GM19467 (cell line): ENCODE data around the gene CD27.
A peak's percentile ranks its signal among the peaks of the same experiment; 100 is the strongest.
"Not testable (repeated sequence)": the region's sequence is repeated elsewhere in the genome, so short reads cannot be mapped to it uniquely, and the experiment has no call there.

Experiments
- ATAC-seq: cut with Tn5 transposase; IDR thresholded peaks from one replicate; pipeline ENCODE4 v1.9.1; 2021; ENCODE audit warnings: mild to moderate bottlenecking, moderate library complexity; ENCODE audit not compliant: unreplicated experiment

CD27 gene

DNA sequence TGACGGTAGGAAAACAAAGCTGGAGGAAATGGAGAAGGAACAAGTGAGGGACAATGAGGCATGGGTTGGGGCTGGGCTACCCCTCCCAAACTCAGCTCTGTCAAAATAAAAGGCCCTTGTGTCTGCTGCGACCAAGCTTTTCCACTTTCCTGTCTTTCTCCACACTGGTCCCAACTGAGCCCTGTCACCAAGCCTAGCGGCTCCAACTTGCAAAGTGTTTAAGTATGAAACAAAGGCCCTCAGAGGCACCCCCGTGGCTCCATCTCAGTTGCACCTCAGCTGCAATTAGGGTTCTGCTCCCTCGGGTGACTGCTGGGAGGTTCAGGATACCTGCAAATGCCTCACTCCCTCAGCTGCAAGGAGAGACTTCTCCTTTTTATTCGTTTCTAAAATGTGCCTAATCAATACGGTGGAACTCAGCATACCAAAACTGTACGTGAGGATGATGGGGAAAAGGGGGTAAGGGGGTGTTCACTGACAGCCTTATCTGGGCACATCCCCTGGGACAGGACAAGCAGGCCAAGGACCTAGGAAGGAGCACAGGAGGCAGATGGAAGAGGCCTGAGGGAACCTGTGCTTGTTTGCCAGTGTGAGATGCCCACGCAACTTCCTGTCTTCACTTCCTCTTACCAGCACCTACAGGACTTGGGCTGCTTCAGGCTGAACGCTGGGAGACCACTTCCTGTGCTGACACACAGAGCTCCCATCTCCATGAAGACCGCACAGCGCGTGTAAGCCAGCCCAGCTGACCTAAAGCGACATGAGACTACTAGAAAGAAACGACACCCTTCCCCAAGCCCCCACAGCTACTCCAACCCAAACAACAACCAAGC lies 16.9 kb downstream of the CD27 start:
- ATAC-seq, result peak; percentile 67

- ATAC-seq, result no peak
These were observed 17.7 kb downstream of the CD27 start for GRCh38 chr12:6462234-6462995.

GRCh38 chr12:6463216-6463615 lies 18.5 kb downstream of the CD27 start:
- ATAC-seq, result no peak

DNA sequence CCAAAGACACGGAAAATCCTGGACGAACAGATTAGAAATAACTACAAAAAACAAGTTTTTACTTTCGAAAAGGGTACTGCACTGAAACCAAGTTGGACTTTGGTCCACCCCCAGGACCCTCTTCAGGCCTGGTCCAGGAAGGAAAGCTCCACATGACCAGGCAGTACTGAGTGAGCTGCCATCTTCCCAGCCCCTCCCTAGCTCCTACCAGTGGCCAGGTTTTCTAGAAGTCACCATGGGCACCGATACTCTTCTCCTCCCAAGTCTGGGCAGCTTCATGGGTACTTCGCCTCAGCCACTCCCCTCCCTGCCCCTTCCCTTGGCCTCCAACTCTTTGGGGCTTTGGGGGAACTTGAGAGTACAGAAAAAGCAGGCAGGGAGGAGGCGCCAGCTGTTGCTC lies 19.1 kb downstream of the CD27 start:
- ATAC-seq, result no peak

DNA sequence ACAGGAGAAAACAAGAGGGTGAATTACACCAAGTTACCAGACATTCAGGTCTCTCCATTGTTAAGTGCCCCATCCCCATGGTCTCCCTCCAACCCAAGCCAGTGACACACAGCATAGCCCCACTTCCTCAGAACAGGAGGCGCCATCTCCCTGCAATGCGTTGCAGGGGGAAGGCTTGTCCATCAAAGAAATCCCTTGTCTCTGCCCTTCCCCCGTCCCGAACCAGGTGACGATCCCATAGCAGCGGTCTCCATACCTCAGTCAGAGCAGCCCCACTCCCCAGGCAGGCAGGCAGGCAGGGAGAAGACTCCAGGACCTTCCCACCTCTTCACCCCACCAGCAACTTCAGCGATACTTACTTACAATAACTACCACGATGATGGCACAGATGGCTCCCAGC lies 19.8 kb downstream of the CD27 start:
- ATAC-seq, result no peak

DNA sequence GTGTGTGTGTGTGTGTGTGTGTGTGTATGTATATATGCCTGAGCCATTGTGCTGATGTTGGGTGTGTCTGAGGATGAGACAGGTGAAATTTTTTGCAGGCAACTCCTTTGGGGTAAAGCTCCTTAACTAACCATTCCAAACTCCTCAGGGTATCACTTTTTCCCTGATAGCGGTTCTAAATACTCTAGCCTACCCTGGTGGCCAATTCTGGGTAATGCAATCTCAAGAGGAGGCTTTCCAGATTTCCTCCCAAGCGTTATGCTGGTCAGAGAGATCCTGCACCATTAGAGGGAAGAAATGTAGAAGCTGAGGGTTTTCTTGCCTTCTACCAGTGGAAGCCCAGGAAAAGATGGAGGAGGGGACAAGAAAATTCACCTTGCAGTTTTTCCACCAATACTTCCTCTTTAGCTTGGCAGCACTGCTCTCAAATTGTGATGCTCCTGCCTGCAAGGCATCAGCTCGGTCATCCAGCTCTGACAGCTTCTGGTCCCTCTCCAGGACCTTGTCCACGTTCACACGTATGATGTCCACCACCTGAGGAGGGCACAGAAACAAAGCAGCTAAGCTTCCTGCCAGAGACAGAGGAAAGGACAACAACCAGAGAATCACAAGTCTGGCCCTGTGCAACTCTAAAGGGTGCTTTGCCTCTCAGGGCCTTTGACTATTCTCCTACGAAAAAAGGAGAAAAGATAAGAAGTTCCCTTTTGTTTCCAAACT lies 20.9 kb downstream of the CD27 start:
- no peak for ATAC-seq

DNA sequence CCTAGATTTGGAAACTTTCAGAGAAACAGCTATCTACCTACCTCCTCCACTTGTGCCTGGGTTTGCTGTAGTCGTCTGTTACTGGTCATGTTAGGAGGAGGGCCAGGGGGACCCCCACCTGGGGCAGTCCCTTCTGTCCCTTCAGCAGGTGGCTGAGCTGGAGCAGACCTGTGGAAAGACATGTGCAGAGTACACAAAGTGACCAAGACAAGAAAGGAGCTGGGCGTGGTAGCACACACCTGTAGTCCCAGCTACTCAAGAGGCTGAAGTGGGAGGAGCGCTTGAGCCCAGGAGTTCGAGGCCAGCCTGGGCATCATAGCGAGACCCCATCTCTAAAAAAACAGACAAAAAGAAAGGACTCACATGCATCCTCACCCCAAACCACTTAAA lies 21.4 kb downstream of the CD27 start:
- no peak for ATAC-seq

GRCh38 chr12:6466751-6467150 lies 22.0 kb downstream of the CD27 start:
- not testable (repeated sequence) for ATAC-seq

GRCh38 chr12:6467571-6468282 lies 23.0 kb downstream of the CD27 start:
- not testable (repeated sequence) for ATAC-seq

DNA sequence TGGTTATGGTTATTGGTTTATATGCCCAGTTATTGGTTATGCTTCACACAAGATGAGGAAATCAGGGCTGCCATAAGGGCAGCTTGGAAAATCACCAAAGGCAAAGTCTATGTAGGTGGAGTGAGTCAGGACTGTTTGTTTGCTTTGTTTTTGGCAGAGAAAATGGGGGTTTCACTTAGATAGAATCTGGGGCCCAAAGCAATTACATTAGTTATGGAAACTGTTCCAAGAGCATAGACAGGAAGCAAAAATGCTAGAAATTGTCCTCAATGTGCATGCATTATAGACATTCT lies 23.5 kb downstream of the CD27 start:
- ATAC-seq, result no peak

- ATAC-seq, result no peak
These were observed 24.3 kb downstream of the CD27 start for GRCh38 chr12:6469092-6469491.

DNA sequence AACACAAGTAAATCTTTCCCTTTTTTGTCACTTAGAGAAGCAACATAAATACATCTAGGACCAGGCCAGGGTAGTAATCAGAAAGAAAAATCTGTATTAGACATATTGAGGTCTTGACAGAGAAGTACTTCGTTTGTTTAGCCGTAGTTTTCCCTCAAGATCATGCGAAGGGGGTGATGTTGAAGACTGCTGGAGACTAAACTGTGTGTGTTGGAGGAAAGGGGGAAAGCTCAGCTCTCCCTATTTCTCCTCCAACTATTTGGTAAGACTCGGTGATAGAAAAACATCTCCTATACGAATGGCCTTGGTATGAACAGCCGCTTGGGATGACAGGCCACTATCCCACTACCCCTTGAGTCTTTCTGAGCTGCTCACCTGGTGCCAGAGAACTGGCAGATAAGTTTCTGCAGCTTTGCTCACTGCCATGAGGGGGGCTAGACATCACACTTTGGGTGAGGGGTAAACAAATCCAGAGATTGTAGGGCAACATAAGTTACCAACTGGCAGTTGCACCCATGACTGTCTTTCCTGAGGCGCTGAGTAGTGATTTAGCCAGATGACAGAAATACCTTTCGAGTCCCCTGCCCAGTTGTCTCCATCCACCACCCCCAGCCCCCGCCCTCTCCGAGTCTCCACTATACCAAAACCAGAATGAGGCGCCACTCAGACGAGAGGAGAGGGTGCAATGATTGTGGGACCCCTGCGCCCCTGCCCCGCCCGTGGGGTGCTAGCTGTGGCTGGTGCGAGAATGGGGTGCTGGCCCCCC lies 25.0 kb downstream of the CD27 start:
- no peak for ATAC-seq

GRCh38 chr12:6470375-6471163 lies 25.8 kb downstream of the CD27 start, which contains the start of gene VAMP1:
TSS of gene VAMP1 (minus strand) at chr12:6470677. CDS start at chr12:6470531, 146 bp downstream.
- peak; percentile 77 for ATAC-seq

- ATAC-seq, result no peak
These were observed 27.2 kb downstream of the CD27 start for GRCh38 chr12:6471989-6472360.

- ATAC-seq, result no peak
These were observed 27.7 kb downstream of the CD27 start for GRCh38 chr12:6472491-6472890.

GRCh38 chr12:6475233-6475975 lies 30.6 kb downstream of the CD27 start:
- ATAC-seq, result not testable (repeated sequence)

GRCh38 chr12:6476489-6476888 lies 31.7 kb downstream of the CD27 start:
- ATAC-seq, result no peak

GRCh38 chr12:6477601-6478377 lies 33.0 kb downstream of the CD27 start:
- ATAC-seq, result not testable (repeated sequence)
